ENCODE measurements around the gene SLC26A1.

GRCh38 chr4:974668-975067, 18.5 kb downstream of the SLC26A1 start:
- TF ChIP-seq CTCF (IDR thresholded peaks at IDR 0.05): no peak
- TF ChIP-seq POLR2A (IDR thresholded peaks at IDR 0.05): no peak
